GM18861 (cell line): Measurements from ENCODE around the gene NEK8.
"Not testable (repeated sequence)": the region's sequence is repeated elsewhere in the genome, so short reads cannot be mapped to it uniquely, and the experiment has no call there.

Experiments
- ATAC-seq: cut with Tn5 transposase; IDR thresholded peaks from one replicate; pipeline ENCODE4 v1.9.1; 2021; ENCODE audit not compliant: unreplicated experiment

Gene NEK8

DNA sequence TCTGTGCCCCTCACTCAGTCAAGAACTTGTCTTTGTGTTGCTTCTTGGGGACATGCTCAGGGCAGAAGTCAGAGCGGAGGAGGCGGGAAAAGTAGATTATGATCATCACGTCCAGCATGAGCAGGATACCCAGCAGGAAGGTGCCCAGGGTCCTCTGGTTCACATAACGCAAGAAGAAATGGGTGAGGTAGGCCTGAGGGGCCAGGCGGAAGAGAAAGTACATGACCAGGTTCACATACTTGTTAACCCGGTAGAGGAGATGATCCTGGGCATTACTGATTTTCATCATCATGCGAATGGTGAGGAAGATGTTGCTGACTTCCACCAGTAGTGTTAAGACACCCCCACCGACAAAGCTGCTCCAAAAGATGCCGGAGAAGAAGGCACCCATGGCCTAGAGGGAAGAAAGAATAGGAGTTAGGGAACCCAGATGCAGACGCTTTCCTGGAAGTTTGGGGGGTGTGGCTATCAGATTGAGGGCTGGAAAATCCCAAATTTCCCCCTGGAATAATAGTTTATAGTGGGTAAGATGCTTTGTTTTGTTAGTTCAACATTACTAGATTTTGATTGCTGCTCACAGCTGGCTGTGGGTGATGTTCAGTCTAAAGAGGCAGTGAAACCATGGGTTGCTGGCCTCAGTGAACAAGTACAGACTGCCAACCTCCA is 4.0 kb upstream of the NEK8 start:
- ATAC-seq, result no peak

DNA sequence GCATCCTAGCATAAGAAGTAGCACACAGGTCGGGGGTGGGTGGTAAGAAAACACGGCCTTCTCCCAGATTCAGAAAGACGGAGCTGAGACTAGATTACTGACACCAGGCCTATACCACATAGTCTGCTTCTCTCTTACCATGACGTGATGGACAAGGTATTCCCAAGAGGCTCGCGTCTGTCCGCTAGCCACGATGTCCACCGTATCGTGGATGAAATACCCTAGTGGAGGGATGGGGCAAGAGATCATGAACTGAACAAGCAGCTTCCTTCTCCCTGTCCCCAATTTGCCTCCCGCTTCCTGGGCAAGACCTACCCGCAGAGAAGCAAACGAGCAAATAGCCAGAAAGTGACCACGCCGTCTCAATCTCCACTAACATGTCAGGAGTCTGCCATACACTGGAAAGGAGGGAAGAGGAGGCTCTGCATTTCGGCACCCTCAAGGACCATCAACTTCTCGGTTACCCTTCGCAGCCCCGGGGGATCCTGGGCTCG is 3.4 kb upstream of the NEK8 start:
- no peak for ATAC-seq

DNA sequence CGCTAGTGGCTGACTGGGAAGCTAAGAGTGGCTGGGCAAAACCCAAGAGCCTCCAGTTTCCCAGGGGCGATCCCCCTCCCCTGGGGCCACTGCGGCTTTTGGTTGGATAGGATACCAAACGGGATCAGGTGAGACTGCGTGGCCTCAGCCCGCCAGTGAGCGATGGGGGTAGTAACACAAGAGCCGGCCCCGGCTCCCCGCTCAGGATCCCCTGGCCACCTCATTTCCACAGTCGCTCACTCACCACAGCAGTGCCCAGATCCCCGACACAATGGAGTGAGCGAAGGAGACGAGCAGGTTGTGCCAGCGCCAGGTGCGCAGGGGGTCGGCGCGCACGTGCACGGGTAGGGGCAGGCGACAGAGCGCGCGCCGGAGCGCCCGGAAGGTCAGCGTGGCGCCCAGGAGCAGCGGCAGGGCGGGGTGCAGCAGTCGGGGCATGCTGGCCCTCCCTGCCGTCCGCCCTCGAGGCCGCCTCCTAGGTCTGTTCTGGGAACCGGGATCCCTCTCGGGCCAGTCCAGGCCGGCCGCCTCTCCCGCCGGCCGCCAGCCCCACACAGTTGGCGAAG is 2.8 kb upstream of the NEK8 start:
- ATAC-seq, result no peak

DNA sequence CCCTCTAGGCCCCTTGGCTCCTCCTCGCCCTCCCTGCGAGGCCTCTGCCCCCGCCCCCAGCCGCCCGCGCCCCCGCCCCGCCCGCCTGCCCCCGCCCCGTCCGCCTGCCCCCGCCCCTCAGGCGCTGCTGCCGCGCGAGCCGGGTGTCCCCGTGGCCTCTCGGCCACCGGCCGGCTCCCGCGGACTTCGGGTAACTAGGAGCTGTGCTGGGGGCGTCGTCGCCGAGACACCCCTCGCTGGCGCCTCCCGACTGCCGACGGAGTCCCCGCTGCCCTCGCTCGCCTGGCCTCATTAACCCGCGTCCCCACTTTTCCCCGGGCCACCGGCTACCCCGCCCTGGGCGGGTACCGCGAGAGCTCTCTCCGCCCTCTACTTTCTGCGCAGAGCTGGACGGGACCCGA is 2.4 kb upstream of the NEK8 start, which contains the start of gene TLCD1:
Gene TLCD1 (minus strand): TSS at position 8 of the 401 bp plus-strand sequence. CDS start 136 bp downstream, outside the sequence.
- ATAC-seq, result no peak

DNA sequence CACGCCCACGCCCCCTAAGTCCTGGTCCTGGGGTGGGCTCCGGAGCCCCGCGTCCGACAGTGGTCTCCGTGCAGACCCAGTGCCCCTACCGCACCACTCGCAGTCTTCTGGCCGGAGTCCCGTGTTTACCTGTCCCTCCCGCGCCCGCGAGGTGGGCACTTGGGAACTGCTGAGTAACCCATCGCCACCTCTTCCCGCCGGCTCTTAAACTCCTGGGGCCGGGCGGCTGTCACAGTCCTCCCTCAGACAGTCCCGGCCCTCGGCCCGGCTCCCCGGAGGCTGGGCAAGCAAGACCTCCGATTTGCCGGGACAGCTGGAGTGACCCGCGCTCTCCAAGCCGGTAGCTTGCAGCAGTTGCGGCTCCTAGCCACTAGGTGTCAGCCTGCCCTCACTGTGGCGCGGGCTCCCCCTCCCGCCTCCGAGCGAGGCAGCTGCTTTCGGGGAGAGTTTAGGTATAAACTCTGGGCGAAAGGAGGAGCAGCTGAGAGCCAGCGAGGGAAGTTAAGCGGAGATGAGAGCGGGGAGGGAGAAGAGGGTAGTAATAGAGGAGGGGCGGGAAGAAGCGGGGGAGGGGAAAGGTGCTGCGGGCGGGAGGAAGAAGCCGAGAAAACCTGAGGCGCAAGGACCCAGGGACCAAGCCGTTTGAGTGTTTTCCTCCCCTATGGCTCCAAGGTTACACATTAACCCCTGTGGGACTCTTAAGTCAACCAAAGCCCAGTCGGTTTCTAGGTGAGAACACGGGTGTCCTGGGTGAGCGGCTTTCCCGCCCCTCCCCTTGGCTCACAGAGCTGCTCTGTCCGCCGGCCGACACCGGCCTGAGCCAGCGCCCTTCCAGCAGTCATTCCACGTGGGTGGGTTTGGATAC is 1.7 kb upstream of the NEK8 start:
- peak; percentile 26 for ATAC-seq

DNA sequence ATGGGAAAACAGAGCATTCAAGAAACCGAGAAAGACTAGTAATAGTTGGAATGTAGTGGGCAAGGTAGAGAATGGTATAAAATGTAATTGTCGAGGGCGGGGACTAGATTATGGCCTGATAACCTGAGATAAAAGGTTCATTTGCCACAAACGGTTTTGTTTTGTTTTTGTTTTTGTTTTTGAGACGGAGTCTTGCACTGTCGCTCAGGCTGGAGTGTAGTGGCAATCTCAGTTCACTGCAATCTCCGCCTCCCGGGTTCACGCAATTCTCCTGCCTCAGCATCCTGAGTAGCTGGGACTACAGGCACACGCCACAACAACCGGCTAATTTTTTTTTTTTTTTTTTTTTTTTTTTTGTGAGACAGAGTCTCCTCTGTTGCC is 1.4 kb downstream of the NEK8 start:
- no peak for ATAC-seq

DNA sequence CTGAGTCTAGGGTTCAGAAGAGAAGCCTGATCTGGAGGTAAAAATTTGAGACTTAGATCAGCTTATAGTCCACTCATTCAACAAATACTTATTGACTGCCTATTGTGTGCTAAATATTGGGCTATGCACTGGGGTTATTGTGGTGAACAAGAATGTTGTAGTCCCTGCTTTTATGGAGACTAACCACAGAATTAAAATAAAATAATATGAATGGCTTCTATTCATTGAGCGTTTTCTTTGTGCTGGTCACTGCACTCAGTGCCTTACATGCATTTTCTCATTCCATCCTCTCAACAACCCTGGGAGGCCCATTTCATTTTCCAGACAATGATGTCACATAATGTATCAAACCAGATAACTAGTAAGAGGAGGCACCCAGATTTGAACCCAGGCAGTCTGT is 4.8 kb downstream of the NEK8 start:
- no peak for ATAC-seq

DNA sequence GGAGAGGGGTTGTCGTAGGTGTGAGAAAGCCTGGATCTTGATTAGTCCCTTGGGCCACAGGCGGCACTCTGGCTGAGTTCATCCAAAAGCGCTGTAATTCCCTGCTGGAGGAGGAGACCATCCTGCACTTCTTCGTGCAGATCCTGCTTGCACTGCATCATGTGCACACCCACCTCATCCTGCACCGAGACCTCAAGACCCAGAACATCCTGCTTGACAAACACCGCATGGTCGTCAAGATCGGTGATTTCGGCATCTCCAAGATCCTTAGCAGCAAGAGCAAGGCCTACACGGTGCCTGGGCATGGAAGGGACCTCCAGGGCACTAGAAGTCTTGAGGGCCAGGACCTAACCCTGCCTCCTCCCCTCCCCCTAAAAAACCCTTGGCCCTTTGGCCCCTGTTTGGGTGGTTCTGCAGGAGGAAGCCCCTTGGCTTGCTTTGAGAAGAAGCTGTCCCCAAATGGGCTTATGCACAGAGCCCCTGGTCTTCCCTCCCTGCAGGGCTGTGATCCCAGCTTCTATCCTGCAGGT is 6.2 kb downstream of the NEK8 start:
- ATAC-seq, result no peak

DNA sequence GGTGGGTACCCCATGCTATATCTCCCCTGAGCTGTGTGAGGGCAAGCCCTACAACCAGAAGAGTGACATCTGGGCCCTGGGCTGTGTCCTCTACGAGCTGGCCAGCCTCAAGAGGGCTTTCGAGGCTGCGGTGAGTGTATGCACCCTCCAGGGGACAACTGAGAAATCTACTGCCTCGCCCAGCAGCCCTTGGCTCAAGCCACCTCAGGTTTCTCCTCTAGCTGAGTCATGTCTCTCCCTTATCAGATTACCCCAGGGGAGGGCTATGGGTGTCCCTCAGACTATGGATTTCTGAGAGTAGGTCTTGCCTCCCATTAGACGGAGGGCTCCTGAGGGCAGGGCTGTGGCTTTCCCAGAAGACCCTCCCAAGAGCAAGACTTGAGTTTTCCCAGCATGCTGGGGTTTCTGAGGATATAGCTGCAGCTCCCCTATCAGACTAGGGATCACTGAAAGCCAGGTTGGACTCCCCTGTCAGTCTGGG is 6.7 kb downstream of the NEK8 start:
- no peak for ATAC-seq

DNA sequence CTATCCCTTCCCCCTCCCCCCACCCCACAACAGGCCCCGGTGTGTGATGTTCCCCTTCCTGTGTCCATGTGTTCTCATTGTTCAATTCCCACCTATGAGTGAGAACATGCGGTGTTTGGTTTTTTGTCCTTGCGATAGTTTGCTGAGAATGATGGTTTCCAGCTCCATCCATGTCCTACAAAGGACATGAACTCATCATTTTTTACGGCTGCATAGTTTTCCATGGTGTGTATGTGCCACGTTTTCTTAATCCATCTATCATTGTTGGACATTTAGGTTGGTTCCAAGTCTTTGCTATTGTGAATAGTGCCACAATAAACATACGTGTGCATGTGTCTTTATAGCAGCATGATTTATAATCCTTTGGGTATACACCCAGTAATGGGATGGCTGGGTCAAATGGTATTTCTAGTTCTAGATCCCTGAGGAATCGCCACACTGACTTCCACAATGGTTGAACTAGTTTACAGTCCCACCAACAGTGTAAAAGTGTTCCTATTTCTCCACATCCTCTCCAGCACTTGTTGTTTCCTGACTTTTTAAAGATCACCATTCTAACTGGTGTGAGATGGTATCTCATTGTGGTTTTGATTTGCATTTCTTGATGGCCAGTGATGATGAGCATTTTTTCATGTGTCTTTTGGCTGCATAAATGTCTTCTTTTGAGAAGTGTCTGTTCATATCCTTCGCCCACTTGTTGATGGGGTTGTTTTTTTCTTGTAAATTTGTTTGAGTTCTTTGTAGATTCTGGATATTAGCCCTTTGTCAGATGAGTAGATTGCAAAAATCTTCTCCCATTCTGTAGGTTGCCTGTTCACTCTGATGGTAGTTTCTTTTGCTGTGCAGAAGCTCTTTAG is 7.6 kb downstream of the NEK8 start:
- not testable (repeated sequence) for ATAC-seq

DNA sequence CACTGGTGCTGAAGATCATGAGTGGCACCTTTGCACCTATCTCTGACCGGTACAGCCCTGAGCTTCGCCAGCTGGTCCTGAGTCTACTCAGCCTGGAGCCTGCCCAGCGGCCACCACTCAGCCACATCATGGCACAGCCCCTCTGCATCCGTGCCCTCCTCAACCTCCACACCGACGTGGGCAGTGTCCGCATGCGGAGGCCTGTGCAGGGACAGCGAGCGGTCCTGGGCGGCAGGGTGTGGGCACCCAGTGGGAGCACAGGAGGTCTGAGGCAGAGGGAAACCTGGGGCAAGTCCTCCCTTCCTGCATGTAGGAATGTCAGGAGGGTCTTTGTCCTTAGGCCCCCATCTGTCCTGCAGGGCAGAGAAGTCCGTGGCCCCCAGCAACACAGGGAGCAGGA is 8.7 kb downstream of the NEK8 start:
- ATAC-seq, result no peak

DNA sequence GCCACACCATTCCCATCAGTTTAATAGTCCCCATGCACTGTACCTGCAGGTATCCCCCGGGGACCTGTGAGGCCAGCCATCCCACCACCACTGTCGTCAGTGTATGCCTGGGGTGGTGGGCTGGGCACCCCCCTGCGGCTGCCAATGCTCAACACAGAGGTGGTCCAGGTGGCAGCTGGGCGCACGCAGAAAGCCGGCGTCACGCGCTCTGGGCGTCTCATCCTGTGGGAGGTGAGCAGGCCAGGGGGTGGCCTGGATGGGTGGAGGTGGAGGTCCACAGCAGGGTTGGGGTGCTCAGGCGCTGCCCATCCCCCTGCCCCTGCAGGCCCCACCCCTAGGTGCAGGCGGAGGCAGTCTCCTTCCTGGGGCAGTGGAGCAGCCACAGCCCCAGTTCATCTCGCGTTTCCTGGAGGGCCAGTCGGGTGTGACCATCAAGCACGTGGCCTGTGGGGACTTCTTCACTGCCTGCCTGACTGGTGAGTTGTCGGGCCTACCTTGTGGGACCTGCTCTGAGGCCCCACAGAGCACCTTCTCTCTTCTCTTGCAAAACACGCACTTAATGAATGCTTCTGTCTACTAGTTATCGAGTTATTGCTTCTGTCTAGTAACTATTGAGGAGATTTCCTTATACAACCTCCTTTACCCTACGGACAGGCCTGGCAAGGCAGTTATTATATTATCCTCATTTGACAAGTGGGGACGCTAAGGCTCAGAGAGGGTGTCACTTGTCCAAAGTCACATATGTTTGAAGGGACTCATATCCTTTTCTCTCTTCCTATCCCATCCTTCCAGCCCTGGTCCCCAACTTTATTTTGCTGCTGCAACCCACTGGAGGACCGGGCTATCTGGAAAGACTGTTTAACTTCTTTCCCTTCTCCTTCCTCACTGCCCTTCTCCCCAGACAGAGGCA is 9.4 kb downstream of the NEK8 start:
- ATAC-seq, result peak; percentile 51

DNA sequence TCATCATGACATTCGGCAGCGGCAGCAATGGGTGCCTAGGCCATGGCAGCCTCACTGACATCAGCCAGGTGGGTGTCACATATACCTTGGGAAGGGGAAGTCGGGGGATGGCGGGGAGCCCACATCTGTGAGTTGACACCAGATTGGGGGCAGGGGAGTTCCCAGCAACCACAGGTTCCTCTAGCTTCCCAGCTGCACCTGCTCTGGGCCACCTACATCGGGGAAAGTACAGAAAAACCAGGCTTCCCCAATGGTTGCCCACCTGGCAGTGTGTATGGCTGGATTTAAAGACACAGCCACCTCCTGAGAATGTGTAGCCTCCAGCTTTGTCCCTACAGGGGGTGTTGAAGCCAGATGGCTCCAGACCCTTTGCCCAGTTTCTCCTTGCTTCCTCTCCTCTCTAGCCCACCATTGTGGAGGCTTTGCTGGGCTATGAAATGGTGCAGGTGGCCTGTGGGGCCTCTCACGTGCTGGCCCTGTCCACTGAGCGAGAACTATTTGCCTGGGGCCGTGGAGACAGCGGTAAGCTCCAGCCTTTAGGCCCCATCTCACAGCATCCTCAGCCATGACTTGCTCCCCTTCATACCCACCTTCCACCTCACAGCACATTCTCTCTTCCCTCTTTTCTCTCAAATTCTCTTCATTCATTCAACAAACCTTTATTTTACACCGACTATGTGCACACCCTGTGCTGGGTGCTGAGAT is 10.2 kb downstream of the NEK8 start:
- ATAC-seq, result peak; percentile 34

DNA sequence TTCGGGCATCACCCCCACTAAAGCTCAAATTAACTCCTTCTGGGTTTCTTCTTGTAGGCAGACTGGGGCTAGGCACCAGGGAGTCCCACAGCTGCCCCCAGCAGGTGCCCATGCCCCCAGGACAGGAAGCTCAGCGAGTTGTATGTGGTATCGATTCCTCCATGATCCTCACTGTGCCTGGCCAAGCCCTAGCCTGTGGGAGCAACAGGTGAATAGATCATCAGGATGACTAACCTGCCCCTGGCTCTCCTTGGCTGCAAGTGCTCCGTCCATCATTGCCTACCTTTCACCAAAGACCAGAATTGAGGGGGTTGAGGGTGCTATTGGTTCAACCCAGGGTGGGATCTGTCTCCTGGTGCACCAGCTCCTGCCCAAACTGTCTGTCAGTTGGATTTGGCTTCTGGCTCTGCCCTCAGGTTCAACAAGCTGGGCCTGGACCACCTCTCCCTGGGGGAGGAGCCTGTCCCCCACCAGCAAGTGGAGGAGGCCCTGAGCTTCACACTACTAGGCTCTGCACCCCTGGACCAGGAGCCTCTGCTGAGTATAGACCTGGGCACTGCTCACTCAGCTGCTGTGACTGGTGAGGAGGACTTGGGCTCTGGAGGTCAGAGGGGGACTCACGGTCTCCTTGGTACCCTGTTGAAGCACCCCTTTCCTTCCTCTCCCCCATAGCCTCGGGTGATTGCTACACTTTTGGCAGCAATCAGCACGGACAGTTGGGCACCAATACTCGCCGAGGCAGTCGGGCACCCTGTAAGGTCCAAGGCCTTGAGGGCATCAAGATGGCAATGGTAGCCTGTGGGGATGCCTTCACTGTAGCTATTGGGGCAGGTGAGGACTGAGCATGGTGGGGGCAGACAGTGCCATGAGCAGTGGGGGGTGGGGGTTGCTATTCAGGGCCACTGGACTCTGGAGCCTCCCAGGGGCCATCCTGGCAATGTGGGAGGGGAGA is 12.1 kb downstream of the NEK8 start:
- no peak for ATAC-seq

DNA sequence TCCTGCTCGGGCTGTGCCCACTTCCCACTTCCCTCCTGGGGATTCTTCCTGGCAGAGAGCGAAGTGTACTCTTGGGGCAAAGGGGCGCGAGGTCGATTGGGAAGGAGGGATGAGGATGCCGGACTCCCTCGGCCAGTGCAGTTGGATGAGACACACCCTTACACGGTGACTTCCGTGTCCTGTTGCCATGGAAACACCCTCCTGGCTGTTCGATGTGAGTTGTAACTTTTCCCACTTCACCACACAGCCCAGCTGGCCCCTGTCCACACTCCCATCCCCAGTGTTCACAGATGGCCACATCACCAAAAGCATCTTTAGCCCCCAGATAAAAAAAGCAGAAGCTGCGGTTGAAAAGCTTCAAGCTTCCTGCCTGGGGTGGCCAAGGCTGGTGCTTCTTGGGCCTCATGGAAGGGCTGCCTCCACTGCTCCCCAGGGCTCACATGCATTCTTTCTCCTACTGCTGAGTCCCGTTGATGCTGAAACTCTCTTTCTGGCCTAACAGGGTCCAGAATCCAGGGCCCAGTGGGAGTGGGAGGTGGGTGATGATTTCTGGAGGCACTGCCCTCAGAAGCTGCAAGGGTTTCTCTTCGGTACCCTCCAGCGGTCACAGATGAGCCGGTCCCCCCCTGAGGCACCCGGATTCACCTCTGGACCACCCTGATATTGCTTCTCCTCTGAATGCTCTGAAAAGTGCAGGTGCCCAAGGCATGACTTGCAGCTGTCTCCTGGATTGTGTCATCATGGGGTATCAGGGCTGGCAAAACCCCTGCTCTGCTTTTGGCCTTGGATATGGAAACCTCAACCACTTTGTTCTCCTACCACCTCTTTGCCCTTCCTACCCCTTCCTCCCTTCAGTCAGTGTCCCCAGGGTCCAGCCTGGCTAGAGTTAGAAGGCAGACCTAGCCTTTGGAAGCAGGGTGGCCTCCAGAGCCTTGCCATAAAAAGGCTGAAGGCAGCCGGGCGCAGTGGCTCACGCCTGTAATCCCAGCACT is 13.1 kb downstream of the NEK8 start:
- no peak for ATAC-seq

DNA sequence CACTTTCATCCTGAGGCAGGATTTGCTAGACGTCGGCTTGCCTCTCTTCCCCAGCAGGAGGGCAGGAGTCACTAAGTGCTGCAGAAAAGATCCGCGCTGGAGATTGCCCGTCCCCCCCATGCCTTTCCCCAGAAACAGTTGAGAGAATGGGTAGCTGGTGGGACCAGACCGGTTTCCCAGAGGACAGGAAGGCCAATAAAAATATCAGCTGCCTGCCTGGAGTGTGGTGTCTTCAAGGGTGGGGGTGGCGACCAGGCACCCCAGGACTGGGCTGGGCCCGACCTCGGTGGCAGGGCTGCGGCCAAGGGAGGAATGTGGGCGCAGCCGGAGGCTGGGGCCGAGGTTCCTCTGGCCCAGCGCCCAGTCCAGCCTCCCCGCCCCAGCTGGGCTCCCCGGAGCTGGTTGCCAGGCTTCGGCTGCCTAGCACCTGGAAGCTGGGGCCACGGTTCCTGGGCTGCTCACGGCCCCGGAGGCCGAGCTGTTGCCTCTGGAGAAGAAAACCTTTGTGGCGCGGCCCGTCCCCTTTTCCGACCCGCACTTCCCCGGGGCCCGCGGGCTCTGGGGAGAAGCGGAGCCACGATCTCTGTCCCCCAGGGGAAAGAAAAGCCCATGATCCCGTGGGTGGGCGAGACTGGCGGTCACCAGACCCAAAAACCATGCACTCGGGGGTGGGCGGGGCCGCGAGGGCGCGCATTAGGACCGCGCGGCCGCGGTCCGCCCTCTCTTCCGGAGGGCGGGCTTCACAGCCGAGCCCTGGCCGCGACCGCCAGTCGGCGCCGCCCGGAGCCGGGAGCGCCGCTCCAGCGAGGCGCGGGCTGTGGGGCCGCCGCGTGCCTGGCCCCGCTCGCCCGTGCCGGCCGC is 14.9 kb downstream of the NEK8 start, which contains the start of gene TRAF4:
Gene TRAF4 (plus strand): TSS at position 769 of the 861 bp plus-strand sequence. CDS start 102 bp downstream, outside the sequence.
- peak; percentile 41 for ATAC-seq
